ENCODE results near the gene CNIH4. TPM values are rescaled to one million over a fixed set of nuclear protein-coding genes. Genes with fewer than 3 reads are reported as not detected.

Gene CNIH4
- total RNA-seq, 6 experiments from 2014 or later: 9.9 to 22.1 (median 18.1) TPM

DNA sequence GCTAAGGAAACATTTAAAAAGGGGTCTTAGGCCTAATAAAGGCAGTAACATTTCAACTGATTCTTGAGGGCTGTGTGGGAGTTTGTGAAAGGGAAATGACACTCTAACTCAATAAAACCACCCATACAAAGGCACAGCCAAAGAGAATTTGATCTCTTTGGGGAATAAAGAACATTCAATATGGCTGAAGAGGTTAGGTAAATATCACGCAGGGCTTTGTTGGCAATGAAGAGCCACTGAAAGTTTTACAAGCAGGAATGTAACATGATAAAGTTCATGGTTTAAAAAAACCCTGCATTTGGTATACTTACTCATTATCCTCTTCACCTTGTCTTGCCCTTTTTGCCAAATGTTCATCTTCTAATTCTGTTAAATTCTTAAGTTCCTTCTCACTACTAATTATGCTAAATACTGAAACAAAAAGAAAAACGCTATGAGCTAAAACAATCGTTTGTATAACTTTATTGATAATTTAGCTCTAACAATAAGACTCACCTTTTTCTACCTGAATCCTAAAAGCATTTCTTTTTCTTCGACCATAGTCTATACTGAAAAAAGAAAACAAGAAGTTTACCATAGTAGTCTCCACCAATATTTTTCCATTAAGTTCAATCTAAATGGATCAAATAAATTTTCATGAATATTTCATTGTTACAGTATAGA is 39.2 kb upstream of the CNIH4 start:
- intact Hi-C loops (cut with DNase I): no loop called here
- H3K27ac ChIP-seq: peak overlapping the region in 1 of 3 donors; percentile 13
- TF ChIP-seq POLR2A (IDR thresholded peaks at IDR 0.05): no peak
- TF ChIP-seq, protein P1, sequence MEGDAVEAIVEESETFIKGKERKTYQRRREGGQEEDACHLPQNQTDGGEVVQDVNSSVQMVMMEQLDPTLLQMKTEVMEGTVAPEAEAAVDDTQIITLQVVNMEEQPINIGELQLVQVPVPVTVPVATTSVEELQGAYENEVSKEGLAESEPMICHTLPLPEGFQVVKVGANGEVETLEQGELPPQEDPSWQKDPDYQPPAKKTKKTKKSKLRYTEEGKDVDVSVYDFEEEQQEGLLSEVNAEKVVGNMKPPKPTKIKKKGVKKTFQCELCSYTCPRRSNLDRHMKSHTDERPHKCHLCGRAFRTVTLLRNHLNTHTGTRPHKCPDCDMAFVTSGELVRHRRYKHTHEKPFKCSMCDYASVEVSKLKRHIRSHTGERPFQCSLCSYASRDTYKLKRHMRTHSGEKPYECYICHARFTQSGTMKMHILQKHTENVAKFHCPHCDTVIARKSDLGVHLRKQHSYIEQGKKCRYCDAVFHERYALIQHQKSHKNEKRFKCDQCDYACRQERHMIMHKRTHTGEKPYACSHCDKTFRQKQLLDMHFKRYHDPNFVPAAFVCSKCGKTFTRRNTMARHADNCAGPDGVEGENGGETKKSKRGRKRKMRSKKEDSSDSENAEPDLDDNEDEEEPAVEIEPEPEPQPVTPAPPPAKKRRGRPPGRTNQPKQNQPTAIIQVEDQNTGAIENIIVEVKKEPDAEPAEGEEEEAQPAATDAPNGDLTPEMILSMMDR (IDR thresholded peaks at IDR 0.05): no peak
- H3K27me3 ChIP-seq: no peaks in the 10 kb centered on the region
- H3K4me1 ChIP-seq: no peaks in the 10 kb centered on the region
- 64% methylated on average over 4 of the region's 4 CpGs for WGBS (ENCODE audit: insufficient coverage, low coverage, low lambda C conversion rate, missing lambda C conversion rate)
- H3K4me3 ChIP-seq: no peak overlapping the region
- peaks cover 0 to 15% (median 8%) of the 10 kb centered on the region in 4 donors for H3K36me3 ChIP-seq
- H3K9me3 ChIP-seq: no peaks in the 10 kb centered on the region
- ATAC-seq (peak in 1 of 4 donors; percentile 38), DNase-seq (no peak)

DNA sequence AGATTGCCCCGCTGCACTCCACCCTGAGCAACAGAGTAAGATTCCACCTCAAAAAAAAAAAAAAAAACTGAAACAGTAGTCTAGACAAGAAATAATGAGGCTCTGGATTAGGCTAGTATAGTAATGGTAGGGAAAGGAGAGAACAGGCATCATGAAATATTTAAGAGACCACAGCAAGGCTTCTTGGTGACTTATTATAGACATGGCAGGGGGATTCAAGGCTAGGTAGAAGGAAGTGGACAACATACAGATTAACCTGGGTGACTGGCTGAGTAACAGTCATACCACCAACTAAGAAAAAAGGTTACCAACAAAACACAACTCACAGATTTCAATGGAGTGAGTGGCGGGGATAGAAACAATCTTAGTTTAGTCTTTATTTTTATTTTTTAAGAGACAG is 35.0 kb upstream of the CNIH4 start:
- H3K27me3 ChIP-seq: no peaks in the 10 kb centered on the region
- H3K27ac ChIP-seq: no peak overlapping the region
- no peak overlapping the region for H3K4me3 ChIP-seq
- TF ChIP-seq, protein P1 (IDR thresholded peaks at IDR 0.05): no peak
- TF ChIP-seq POLR2A (IDR thresholded peaks at IDR 0.05): no peak
- H3K36me3 ChIP-seq: no peaks in the 10 kb centered on the region
- no peaks in the 10 kb centered on the region for H3K4me1 ChIP-seq
- ATAC-seq (no peak), DNase-seq (no peak)
- H3K9me3 ChIP-seq: no peaks in the 10 kb centered on the region
- 95% methylated on average over 2 of the region's 2 CpGs for WGBS (ENCODE audit: insufficient coverage, low coverage, low lambda C conversion rate, missing lambda C conversion rate)
- intact Hi-C loops (cut with DNase I): no loop called here

DNA sequence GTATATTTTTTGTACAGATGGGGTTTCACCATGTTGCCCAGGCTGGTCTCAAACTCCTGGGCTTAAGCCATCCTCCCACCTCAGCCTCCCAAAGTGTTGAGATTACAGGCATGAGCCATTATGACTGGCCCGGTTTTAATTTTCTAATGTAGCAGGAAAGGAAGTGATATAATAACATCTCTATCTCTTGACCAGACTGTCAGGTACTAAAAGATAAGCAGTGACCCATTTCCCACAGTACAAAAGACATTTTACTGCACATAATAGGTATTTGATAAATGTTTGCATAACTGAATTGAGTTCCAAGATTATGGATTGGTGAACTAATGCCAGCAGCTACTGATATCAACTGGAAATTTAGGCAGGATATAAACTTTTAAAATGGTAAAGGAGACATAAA is 30.7 kb upstream of the CNIH4 start:
- intact Hi-C loops (cut with DNase I): no loop called here

DNA sequence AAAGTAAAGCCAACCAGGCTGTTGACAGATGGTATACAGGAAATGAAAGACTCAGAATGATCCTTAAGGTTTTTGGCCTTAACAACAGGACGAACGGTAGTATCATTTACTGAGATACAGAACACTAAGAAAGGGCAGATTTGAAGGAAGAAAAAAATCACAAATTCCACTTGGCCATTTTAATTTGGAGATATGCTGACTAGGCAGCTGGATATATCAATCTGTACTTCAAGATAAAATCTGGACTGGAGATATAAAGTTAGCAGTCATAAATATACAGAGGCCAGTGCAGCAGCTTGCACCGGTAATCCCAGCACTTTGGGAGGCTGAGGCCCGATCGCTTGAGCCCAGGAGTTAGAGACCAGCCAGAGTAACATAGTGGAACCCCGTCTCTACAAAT is 28.0 kb upstream of the CNIH4 start:
- DNase-seq (no peak), ATAC-seq (no peak)
- no peaks in the 10 kb centered on the region for H3K27me3 ChIP-seq
- 65% methylated on average over 6 of the region's 6 CpGs for WGBS (ENCODE audit: insufficient coverage, low coverage, low lambda C conversion rate, missing lambda C conversion rate)
- intact Hi-C loops (cut with DNase I): no loop called here
- no peak overlapping the region for H3K27ac ChIP-seq
- peak overlapping the region in 1 of 3 donors; percentile 84 for H3K4me3 ChIP-seq
- H3K9me3 ChIP-seq: no peaks in the 10 kb centered on the region
- TF ChIP-seq, protein P1 (IDR thresholded peaks at IDR 0.05): no peak
- TF ChIP-seq POLR2A (IDR thresholded peaks at IDR 0.05): no peak
- H3K4me1 ChIP-seq: peaks cover 0 to 23% (median 3%) of the 10 kb centered on the region in 4 donors
- no peaks in the 10 kb centered on the region for H3K36me3 ChIP-seq

More for the DNA sequence above, 30.7 kb upstream of the CNIH4 start:
- H3K36me3 ChIP-seq: no peaks in the 10 kb centered on the region
- H3K4me3 ChIP-seq: no peak overlapping the region
- H3K27me3 ChIP-seq: no peaks in the 10 kb centered on the region
- 41% methylated on average over 1 of the region's 1 CpG for WGBS (ENCODE audit: insufficient coverage, low coverage, low lambda C conversion rate, missing lambda C conversion rate)
- ATAC-seq: no peak
- no peaks in the 10 kb centered on the region for H3K9me3 ChIP-seq
- DNase-seq: no peak
- no peak for TF ChIP-seq POLR2A (IDR thresholded peaks at IDR 0.05)
- TF ChIP-seq, protein P1 (IDR thresholded peaks at IDR 0.05): no peak
- H3K27ac ChIP-seq: no peak overlapping the region
- peaks cover 0 to 20% (median 3%) of the 10 kb centered on the region in 4 donors for H3K4me1 ChIP-seq

Measured in right lobe of liver (tissue), 6 donors.